Endothelial cell of umbilical vein (primary cell): Measurements from ENCODE around the gene APLN. TPM values are rescaled to one million over a fixed set of nuclear protein-coding genes. Genes with fewer than 3 reads are reported as not detected.

Source experiments
- BruUV-seq: library from RNA; stranded (reverse); fragments of 400-500 nt; replicated peaks from 2 replicates; lab custom pipeline; 2021; lab: Mats Ljungman, UMichigan
- CTCF ChIA-PET: fragments of 300-600, 350-600 bp; sonication (Branson Sonifier 250); formaldehyde crosslinking; loops from one replicate; lab custom pipeline; 2021; ENCODE audit warnings: antibody characterized with exemption, inconsistent platforms; lab: Charles Lee
- POLR2A ChIA-PET: fragments of 300-600, 350-600 bp; sonication (Branson Sonifier 250); formaldehyde crosslinking; loops from one replicate; lab custom pipeline; 2021; ENCODE audit warnings: antibody characterized with exemption, inconsistent platforms; lab: Charles Lee
- DNase-seq: peaks from one replicate; pipeline ENCODE4 v3.0.0-alpha.2; 2011; ENCODE audit warnings: low read depth, low spot score
- FAIRE-seq: peaks from 2 replicates; lab custom pipeline; 2011; peaks lifted over from hg19 to GRCh38; lab: Jason Lieb, UNC
- H2AFZ ChIP-seq: 2 replicates; pipeline ENCODE4 v1.6.0; 2012; ENCODE audit warnings: low read depth, low read length, control low read depth, inconsistent platforms
- H3K27ac ChIP-seq: 2 replicates; pipeline ENCODE4 v1.5.1; 2011; ENCODE audit warnings: low read depth, mild to moderate bottlenecking, control low read depth, low read length, moderate library complexity; ENCODE audit not compliant: insufficient read depth
- H3K27me3 ChIP-seq, 2 experiments: 2 replicates each; pipeline versions ENCODE4 v1.6.0 to v1.6.1; 2011; ENCODE audit warnings: low read length in 2 of 2, mixed read lengths in 1 of 2; ENCODE audit not compliant: control insufficient read depth in 2 of 2, insufficient read depth in 2 of 2
- H3K36me3 ChIP-seq, 2 experiments: 2 replicates in 1 of 2; 3 replicates in 1 of 2; pipeline ENCODE4 v1.5.1; 2011; ENCODE audit warnings: low read length in 2 of 2, mild to moderate bottlenecking in 1 of 2, moderate library complexity in 1 of 2; ENCODE audit not compliant: control insufficient read depth in 2 of 2, insufficient read depth in 2 of 2; ENCODE audit errors: extremely low read depth in 1 of 2
- H3K4me1 ChIP-seq: 3 replicates; pipeline ENCODE4 v1.5.1; 2011; ENCODE audit warnings: mild to moderate bottlenecking, low read length; ENCODE audit not compliant: control insufficient read depth, insufficient read depth; ENCODE audit errors: extremely low read depth
- H3K4me2 ChIP-seq: 2 replicates; pipeline ENCODE4 v1.6.1; 2011; ENCODE audit warnings: low read length, control low read depth, mixed read lengths; ENCODE audit not compliant: insufficient read depth
- H3K4me3 ChIP-seq, 3 experiments: fragments of 200-600 bp in 1 of 3; sonication (generic), shearing (Covaris generic) in 1 of 3; replicated peaks in 1 of 3; 2 replicates each; pipeline ENCODE4 v1.5.1; 2011 to 2016; ENCODE audit warnings: control low read depth in 3 of 3, low read length in 3 of 3, mild to moderate bottlenecking in 2 of 3, inconsistent platforms in 1 of 3, low read depth in 1 of 3, moderate library complexity in 1 of 3; ENCODE audit not compliant: insufficient read depth in 1 of 3
- H3K79me2 ChIP-seq: 2 replicates; pipeline ENCODE4 v1.6.0; 2012; ENCODE audit warnings: low read length, inconsistent platforms; ENCODE audit not compliant: control insufficient read depth, insufficient read depth
- H3K9ac ChIP-seq: replicated peaks from 2 replicates; pipeline ENCODE3; 2011; ENCODE audit warnings: low read length, control low read depth; ENCODE audit not compliant: insufficient read depth; ENCODE audit errors: extremely low read depth
- H3K9me1 ChIP-seq: replicated peaks from 3 replicates; pipeline ENCODE4 v1.6.0; 2011; ENCODE audit warnings: mild to moderate bottlenecking, low read length; ENCODE audit not compliant: control insufficient read depth, insufficient read depth; ENCODE audit errors: extremely low read depth
- H3K9me3 ChIP-seq: replicated peaks from 2 replicates; pipeline ENCODE4 v1.5.1; 2012; ENCODE audit warnings: low read length, inconsistent platforms; ENCODE audit not compliant: control insufficient read depth, insufficient read depth
- H4K20me1 ChIP-seq: replicated peaks from 2 replicates; pipeline ENCODE3; 2011; ENCODE audit warnings: mild to moderate bottlenecking, low read length; ENCODE audit not compliant: control insufficient read depth, insufficient read depth; ENCODE audit errors: extremely low read depth
- CTCF ChIP-seq, 2 donors: IDR thresholded peaks; 1 replicate in 1 of 2; 2 replicates in 1 of 2; pipeline ENCODE4 v1.5.1; 2011; ENCODE audit warnings: low read length in 2 of 2, mild to moderate bottlenecking in 2 of 2, moderate library complexity in 2 of 2, control low read depth in 1 of 2, inconsistent platforms in 1 of 2, low read depth in 1 of 2; ENCODE audit not compliant: insufficient read depth in 1 of 2; ENCODE audit errors: extremely low read depth in 1 of 2
- EZH2 ChIP-seq: IDR thresholded peaks from 2 replicates; pipeline ENCODE4 v1.6.1; 2012; ENCODE audit warnings: borderline replicate concordance, low read depth, mild to moderate bottlenecking, moderate library complexity, low read length, inconsistent platforms; ENCODE audit not compliant: severe bottlenecking
- FOS ChIP-seq: IDR thresholded peaks from 2 replicates; pipeline ENCODE4 v1.6.1; 2011; ENCODE audit warnings: mild to moderate bottlenecking, low read length, moderate library complexity, borderline replicate concordance; ENCODE audit not compliant: insufficient read depth
- GATA2 ChIP-seq: IDR thresholded peaks from 2 replicates; pipeline ENCODE4 v1.7.0; 2011; ENCODE audit warnings: low read depth, mild to moderate bottlenecking, moderate library complexity, mixed read lengths, low read length; ENCODE audit not compliant: insufficient read length, insufficient read depth
- JUN ChIP-seq: IDR thresholded peaks from 2 replicates; pipeline ENCODE4 v1.6.1; 2011; ENCODE audit warnings: borderline replicate concordance, low read depth; ENCODE audit not compliant: insufficient read length, insufficient read depth
- MAX ChIP-seq: IDR thresholded peaks from 2 replicates; pipeline ENCODE4 v1.6.1; 2011; ENCODE audit not compliant: insufficient read depth, insufficient read length
- MYC ChIP-seq: IDR thresholded peaks from one replicate; pipeline ENCODE4 v1.6.1; 2011; ENCODE audit warnings: mild to moderate bottlenecking, low read depth, low read length
- POLR2A ChIP-seq: IDR thresholded peaks from 2 replicates; pipeline ENCODE4 v1.6.1; 2012; ENCODE audit warnings: low read depth, mild to moderate bottlenecking, control low read depth, low read length
- POLR2AphosphoS5 ChIP-seq: IDR thresholded peaks from 2 replicates; pipeline ENCODE4 v1.6.1; 2012; ENCODE audit warnings: low read depth, mild to moderate bottlenecking, control low read depth, low read length, moderate library complexity; ENCODE audit not compliant: insufficient read depth
- dilution Hi-C: fragments of 300-500 bp; cut with MboI; formaldehyde crosslinking; loops from one replicate; pipeline ENCODE4 v1.15.0; 2019; ENCODE audit warnings: low sequenced_read_pairs; ENCODE audit not compliant: extremely low pct_ligation_motif_present
- intact Hi-C: fragments of 100-400 bp; cut with micrococcal nuclease; formaldehyde crosslinking; loops from one replicate; pipeline ENCODE4 v1.10.0; 2022
- polyA plus RNA-seq, 4 experiments: library from polyadenylated mRNA; depleted of rRNA in 3 of 4; stranded (reverse) in 3 of 4; unstranded in 1 of 4; fragments of >200 nt; gene quantifications; 2 replicates each; pipeline versions ENCODE4 v1.2.1 to v1.2.3, GENCODE V29; 2011 to 2012; ENCODE audit warnings: missing spikeins in 1 of 4
- total RNA-seq: library from RNA; stranded (reverse); gene quantifications from 2 replicates; pipeline ENCODE4 v1.2.3, GENCODE V29; 2021

APLN gene
- total and polyA plus RNA-seq, 2 donors (not counting 3 experiments of a cell fraction or from before 2014, with no cell fraction given) = 230 to 466 TPM

GRCh38 chrX:129695937-129696336, 41.2 kb upstream of the APLN start:
- intact Hi-C loops = no loop called here
- Histone ChIP-seq H3K4me3 (no peak overlapping the region), H3K4me2 (no peak overlapping the region), H2AFZ (no peak overlapping the region), H3K4me1 (no peaks in the 10 kb centered on the region), H3K27ac (no peak overlapping the region), H3K79me2 (no peaks in the 10 kb centered on the region), H3K27me3 (no peaks in the 10 kb centered on the region), H3K36me3 (no peaks in the 10 kb centered on the region), H4K20me1 (no peaks in the 10 kb centered on the region), H3K9ac (no peak overlapping the region), H3K9me1 (no peaks in the 10 kb centered on the region), H3K9me3 (no peaks in the 10 kb centered on the region)
- no peak for FAIRE-seq
- ChIA-PET POLR2A (no interaction called here), CTCF (interaction anchor here (1.4 kb wide), 1 partner anchor 17 kb away, joined by 4 read pairs; no protein-coding TSS in a partner anchor)
- no TSS peak for BruUV-seq
- TF ChIP-seq EZH2 = no peak
- TF ChIP-seq JUN = no peak
- TF ChIP-seq POLR2A = no peak
- no peak for TF ChIP-seq MYC
- no peak for TF ChIP-seq CTCF (IDR thresholded peaks at IDR 0.05; ENCODE audit: extremely low read depth in 1 of 2, insufficient read depth in 1 of 2, low read depth in 1 of 2, low read length in 2 of 2)
- TF ChIP-seq GATA2 = no peak
- TF ChIP-seq POLR2AphosphoS5 = no peak
- TF ChIP-seq FOS = no peak
- TF ChIP-seq MAX = no peak
- dilution Hi-C loops = no loop called here
- DNase-seq = no peak
